OCI-LY3 (cell line): Measurements from ENCODE around the gene TTC4.

Source experiments
- CTCF ChIP-seq: fragments of 200-600, 300-600 bp; sonication (generic); IDR thresholded peaks from 2 replicates; pipeline ENCODE4 v1.5.1; 2014; ENCODE audit warnings: antibody characterized with exemption, low read length, low read depth
- EZH2phosphoT487 ChIP-seq: fragments of 200-600 bp; shearing (Covaris generic); IDR thresholded peaks from 2 replicates; pipeline ENCODE4 v1.6.1; 2018; ENCODE audit warnings: antibody characterized with exemption, mixed run types, low read depth

GRCh38 chr1:54699936-54700525, 15.6 kb upstream of the TTC4 start:
- TF ChIP-seq CTCF (no peak), EZH2phosphoT487 (no peak)
